GM23248 (cell line): ENCODE results near the gene SYVN1.

Source experiments
- EZH2 ChIP-seq: fragments of 200-600 bp; sonication (generic); IDR thresholded peaks from 2 replicates; pipeline ENCODE4 v1.6.1; 2018; ENCODE audit warnings: antibody characterized with exemption, mild to moderate bottlenecking; ENCODE audit not compliant: insufficient read depth, poor library complexity, severe bottlenecking
- EZH2phosphoT487 ChIP-seq: fragments of 200-600 bp; sonication (generic); IDR thresholded peaks from 2 replicates; pipeline ENCODE4 v1.6.1; 2018; ENCODE audit warnings: antibody characterized with exemption, moderate library complexity, mild to moderate bottlenecking, low read depth; ENCODE audit not compliant: insufficient read depth

DNA sequence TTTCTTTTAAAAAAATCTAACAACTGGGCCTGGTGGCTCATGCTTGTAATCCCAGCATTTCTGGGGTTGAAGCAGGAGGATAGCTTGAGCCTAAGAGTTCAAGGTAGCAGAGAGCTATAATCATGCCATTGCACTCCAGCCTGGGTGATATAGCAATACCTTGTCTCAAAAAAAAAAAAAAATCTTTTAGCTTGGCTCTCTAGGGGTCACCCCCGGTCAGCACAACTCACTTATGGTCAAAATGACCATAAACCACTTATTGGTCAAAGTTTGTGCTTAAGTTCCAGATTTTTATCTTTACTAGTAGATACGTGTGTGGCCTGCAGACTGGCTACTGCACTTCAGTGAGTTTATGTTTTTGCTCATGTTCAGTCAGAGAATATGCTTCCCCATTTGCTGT, 29.4 kb upstream of the SYVN1 start:
- TF ChIP-seq EZH2, result no peak
- no peak for TF ChIP-seq EZH2phosphoT487
